A549 (cell line): ENCODE data around the gene ENOX2. TPM values are rescaled to one million over a fixed set of nuclear protein-coding genes. Genes with fewer than 3 reads are reported as not detected.
"Not testable (repeated sequence)": the region's sequence is repeated elsewhere in the genome, so short reads cannot be mapped to it uniquely, and the experiment has no call there.

Experiments
- ATAC-seq, 2 experiments: fragments of 200-7000 bp in 1 of 2; fragments of >200 bp in 1 of 2; cut with Nextera tagmentation in 1 of 2; cut with Tn5 transposase in 1 of 2; 3 replicates each; pipeline versions ENCODE4 v1.8.0 to v1.9.1; 2018 to 2020; ENCODE audit warnings: mild to moderate bottlenecking in 1 of 2, moderate library complexity in 1 of 2
- CTCF ChIA-PET: fragments of 300-600 bp; sonication (Branson Sonifier 250); formaldehyde crosslinking; extraction: SDS; loops from one replicate; lab custom pipeline; 2021; ENCODE audit warnings: antibody characterized with exemption, inconsistent platforms; lab: Yijun Ruan, JAX
- POLR2A ChIA-PET: fragments of 350-600 bp; formaldehyde crosslinking; extraction: SDS; loops from one replicate; lab custom pipeline; 2021; ENCODE audit warnings: antibody characterized with exemption, inconsistent platforms; lab: Yijun Ruan, JAX
- DNase-seq, 2 experiments: peaks; one replicate each; pipeline versions ENCODE4 v3.0.0 to v3.0.0-alpha.2; 2011 to 2016; ENCODE audit warnings: low read depth in 1 of 2, low spot score in 1 of 2
- FAIRE-seq: peaks from 2 replicates; lab custom pipeline; 2011; peaks lifted over from hg19 to GRCh38; lab: Jason Lieb, UNC
- H3K27ac ChIP-seq, 2 experiments: fragments of >200 bp; sonication (Bioruptor Twin); formaldehyde crosslinking; 3 replicates each; pipeline ENCODE4 v1.5.1; 2016 to 2017
- H3K4me1 ChIP-seq: fragments of >200 bp; sonication (Bioruptor Twin); formaldehyde crosslinking; 3 replicates; pipeline ENCODE4 v1.6.1; 2016
- H3K4me2 ChIP-seq: fragments of >200 bp; sonication (Bioruptor Twin); formaldehyde crosslinking; 3 replicates; pipeline ENCODE4 v1.6.1; 2016
- H3K4me3 ChIP-seq: fragments of >200 bp; sonication (Bioruptor Twin); formaldehyde crosslinking; 3 replicates; pipeline ENCODE4 v1.5.1; 2016
- H3K9me3 ChIP-seq: fragments of >200 bp; sonication (Bioruptor Twin); formaldehyde crosslinking; 3 replicates; pipeline ENCODE4 v1.6.1; 2016
- CBX8 ChIP-seq: fragments of 200-600 bp; sonication (generic); IDR thresholded peaks from 2 replicates; pipeline ENCODE4 v1.6.1; 2016
- EP300 ChIP-seq, 2 experiments: fragments of >200 bp; sonication (Bioruptor Twin); formaldehyde crosslinking; IDR thresholded peaks; 2 replicates in 1 of 2; 3 replicates in 1 of 2; pipeline ENCODE4 v1.6.1; 2016 to 2017
- ESRRA ChIP-seq: fragments of 150-350 bp; IDR thresholded peaks from 2 replicates; pipeline ENCODE4 v1.6.1; 2014; ENCODE audit warnings: mild to moderate bottlenecking, low read length, borderline replicate concordance
- FOSB ChIP-seq: fragments of 250-450 bp; sonication (Bioruptor Pico); IDR thresholded peaks from 2 replicates; pipeline ENCODE4 v1.5.0; 2020; ENCODE audit warnings: mild to moderate bottlenecking, moderate library complexity
- GATA3 ChIP-seq: IDR thresholded peaks from 2 replicates; pipeline ENCODE4 v1.6.1; 2012; ENCODE audit warnings: borderline replicate concordance
- HDAC2 ChIP-seq: fragments of 200-600 bp; sonication (generic); IDR thresholded peaks from 2 replicates; pipeline ENCODE4 v1.6.1; 2016
- MAFK ChIP-seq: fragments of 450-650 bp; IDR thresholded peaks from 2 replicates; pipeline ENCODE4 v1.6.1; 2014; ENCODE audit not compliant: partially characterized antibody
- POLR2A ChIP-seq: IDR thresholded peaks from 2 replicates; pipeline ENCODE4 v1.6.1; 2012; ENCODE audit warnings: mild to moderate bottlenecking, low read length
- POLR2AphosphoS2 ChIP-seq: conservative IDR thresholded peaks from 2 replicates; pipeline ENCODE4 v1.6.1; 2012; ENCODE audit warnings: low read length, improper control_type of control experiment, inconsistent platforms
- RARB ChIP-seq: fragments of 250-450 bp; sonication (Bioruptor Pico); IDR thresholded peaks from 2 replicates; pipeline ENCODE4 v1.8.0; 2021; ENCODE audit warnings: mild to moderate bottlenecking, moderate library complexity
- RCOR1 ChIP-seq: fragments of 150-350 bp; IDR thresholded peaks from 2 replicates; pipeline ENCODE4 v1.6.1; 2014; ENCODE audit warnings: antibody characterized with exemption, low read length, low read depth
- TFCP2L1 ChIP-seq: fragments of 250-450 bp; sonication (Bioruptor Pico); IDR thresholded peaks from 2 replicates; pipeline ENCODE4 v1.5.0; 2021; ENCODE audit warnings: mild to moderate bottlenecking
- WGBS: methylation state at CpG from one replicate; pipeline ENCODE4 v1.1.6; 2017; ENCODE audit errors: missing lambda C conversion rate; 5-methylcytosine and 5-hydroxymethylcytosine counted together
- polyA plus RNA-seq, 4 experiments: library from polyadenylated mRNA; depleted of rRNA in 3 of 4; stranded (reverse); fragments of >200 nt; fragmentation: RNase III in 1 of 4; extraction: RNeasy Plus Mini Kit Qiagen cat#74134 plus additional on column Dnase treatment in 1 of 4; gene quantifications; 2 replicates in 3 of 4; 3 replicates in 1 of 4; pipeline ENCODE4 v1.2.3, GENCODE V29; 2011 to 2017
- TF ChIP-seq, protein P1 (sequence below): fragments of 450-650 bp; IDR thresholded peaks from 2 replicates; pipeline ENCODE4 v1.6.1; 2014; ENCODE audit warnings: antibody characterized with exemption

Gene ENOX2
- polyA plus RNA-seq, 2 of the 4 experiments (the other 2 are of a cell fraction) = 10.3 to 35.5 TPM

DNA sequence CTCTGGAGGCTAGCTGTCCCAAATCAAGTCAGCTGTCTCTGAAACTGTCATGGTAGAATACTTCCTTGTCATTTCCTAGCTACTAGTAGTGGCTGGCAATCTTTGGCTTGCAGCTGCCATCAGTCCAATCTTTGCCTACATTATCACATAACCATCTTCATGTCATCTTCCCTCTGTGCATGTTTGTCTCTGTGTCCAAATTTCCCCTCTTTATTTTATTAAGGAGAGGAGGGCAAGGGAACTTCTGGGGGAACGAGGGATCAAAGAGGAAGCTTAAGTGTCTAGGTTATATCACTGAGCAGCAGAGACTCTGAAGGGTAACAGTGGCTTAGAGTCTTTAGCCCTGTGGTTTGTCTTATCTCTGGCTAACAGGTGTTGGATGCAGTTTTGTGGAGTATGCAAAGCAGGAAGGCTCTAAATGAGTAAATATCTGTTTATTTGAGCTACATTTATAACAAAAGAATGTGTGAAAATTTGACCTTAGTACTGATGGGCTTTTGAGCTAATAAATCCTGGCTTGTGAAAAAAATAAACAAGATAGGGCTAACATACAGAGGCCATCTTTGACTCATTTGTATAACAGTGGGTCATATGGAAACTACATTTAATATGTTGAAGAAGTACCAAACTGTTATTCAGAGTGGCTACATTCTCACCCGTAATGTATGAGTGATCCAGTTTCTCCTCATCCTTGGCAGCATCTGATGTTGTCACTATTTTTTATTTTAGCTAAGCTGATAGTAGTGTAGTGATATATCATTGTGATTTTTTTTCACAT, 49.4 kb upstream of the ENOX2 start (continued):
- TF ChIP-seq TFCP2L1 = no peak
- no peak for TF ChIP-seq HDAC2
- no peak for TF ChIP-seq FOSB (CRISPR knock-in tag)
- no peak for TF ChIP-seq RARB (CRISPR knock-in tag)
- no peak for TF ChIP-seq CBX8
- TF ChIP-seq, protein P1, sequence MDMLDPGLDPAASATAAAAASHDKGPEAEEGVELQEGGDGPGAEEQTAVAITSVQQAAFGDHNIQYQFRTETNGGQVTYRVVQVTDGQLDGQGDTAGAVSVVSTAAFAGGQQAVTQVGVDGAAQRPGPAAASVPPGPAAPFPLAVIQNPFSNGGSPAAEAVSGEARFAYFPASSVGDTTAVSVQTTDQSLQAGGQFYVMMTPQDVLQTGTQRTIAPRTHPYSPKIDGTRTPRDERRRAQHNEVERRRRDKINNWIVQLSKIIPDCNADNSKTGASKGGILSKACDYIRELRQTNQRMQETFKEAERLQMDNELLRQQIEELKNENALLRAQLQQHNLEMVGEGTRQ = no peak
- no peak for TF ChIP-seq GATA3

DNA sequence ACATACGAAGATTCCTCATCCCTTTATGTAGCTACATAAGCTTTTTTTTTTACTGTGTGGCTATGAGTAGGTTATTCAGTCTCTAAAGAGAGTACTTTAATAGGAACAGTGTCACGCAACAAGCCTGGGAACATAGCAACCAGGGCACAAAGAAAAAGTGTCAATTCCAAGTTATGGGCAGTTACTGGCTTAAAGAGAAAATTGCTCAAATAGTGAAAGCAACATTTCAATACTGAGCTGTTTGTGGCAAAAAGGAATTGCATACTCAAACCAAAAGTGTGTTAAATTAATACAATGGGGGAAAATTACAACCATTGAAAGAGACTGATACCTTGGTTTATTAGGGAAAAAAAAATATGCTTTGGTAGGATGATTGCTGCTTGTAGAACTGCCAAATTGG, 41.2 kb upstream of the ENOX2 start:
- Histone ChIP-seq H3K4me3 (no peak overlapping the region), H3K4me2 (no peak overlapping the region), H3K9me3 (no peaks in the 10 kb centered on the region), H3K4me1 (no peaks in the 10 kb centered on the region)
- POLR2A ChIA-PET = interaction anchor here (0.6 kb wide), 1 partner anchor 646 kb away, joined by 3 read pairs; no protein-coding TSS in a partner anchor
- FAIRE-seq = no peak
- no peak for TF ChIP-seq ESRRA
- TF ChIP-seq, all 56 proteins: peak for 0
- 8% methylated on average over 2 of the region's 2 CpGs for WGBS
- H3K27ac ChIP-seq = no peak overlapping the region
- DNase-seq (no peak), ATAC-seq (no peak)
- CTCF ChIA-PET = interaction anchor here (1.3 to 1.8 kb wide), 2 partner anchors 27 to 733 kb away, joined by 3 to 4 read pairs; no protein-coding TSS in a partner anchor

DNA sequence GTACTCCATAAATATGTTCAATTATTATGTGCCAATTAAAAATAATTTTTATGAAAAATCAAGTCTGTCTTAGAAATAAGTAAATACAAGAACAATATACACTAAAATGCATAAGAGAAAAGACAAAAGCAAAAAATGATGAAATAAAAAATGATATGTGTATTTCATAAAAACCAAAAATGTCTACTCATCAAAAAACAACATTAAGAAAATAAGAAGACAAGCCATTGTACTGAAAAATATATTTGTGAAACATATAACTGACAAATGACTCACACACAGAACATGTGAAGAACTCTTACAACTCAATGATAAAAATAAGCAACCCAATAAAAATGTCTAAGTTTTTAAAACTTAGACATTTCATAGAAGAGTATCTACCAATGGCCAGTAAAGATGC, 34.1 kb upstream of the ENOX2 start:
- Histone ChIP-seq H3K4me2 (no peak overlapping the region), H3K27ac (no peak overlapping the region), H3K4me3 (no peak overlapping the region), H3K9me3 (no peaks in the 10 kb centered on the region), H3K4me1 (no peaks in the 10 kb centered on the region)
- ATAC-seq (no peak), FAIRE-seq (no peak), DNase-seq (no peak)
- TF ChIP-seq MAFK (peak; percentile 91), POLR2AphosphoS2 (no peak)
- ChIA-PET CTCF (no interaction called here), POLR2A (no interaction called here)

DNA sequence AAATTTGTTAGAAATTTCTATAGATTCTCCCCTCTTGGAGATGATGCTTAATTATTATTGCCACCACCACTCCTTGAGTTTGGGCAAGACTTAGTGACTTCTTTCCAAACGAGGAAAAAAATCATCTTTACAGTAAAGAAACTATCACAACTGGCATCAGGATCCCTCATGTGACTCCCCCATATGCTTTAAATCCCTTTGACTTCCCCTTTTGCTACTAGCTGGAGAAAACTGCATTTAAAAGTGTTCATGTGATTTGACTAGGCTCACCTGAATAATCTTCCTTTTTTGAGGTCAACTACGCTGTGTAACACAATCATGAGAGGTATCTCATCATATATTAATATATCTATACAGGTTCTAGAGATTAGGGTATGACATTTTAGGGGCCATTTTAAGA, 30.3 kb upstream of the ENOX2 start:
- ChIA-PET CTCF (no interaction called here), POLR2A (no interaction called here)
- DNase-seq (no peak), FAIRE-seq (no peak), ATAC-seq (no peak)
- 48% methylated on average over 2 of the region's 2 CpGs for WGBS
- no peak overlapping the region for H3K4me2 ChIP-seq
- H3K4me3 ChIP-seq = no peak overlapping the region
- TF ChIP-seq EP300 (IDR thresholded peaks at IDR 0.05) (no peak), GATA3 (no peak), RCOR1 (no peak), POLR2A (no peak)
- no peak overlapping the region for H3K27ac ChIP-seq
- no peaks in the 10 kb centered on the region for H3K4me1 ChIP-seq
- H3K9me3 ChIP-seq = no peaks in the 10 kb centered on the region

DNA sequence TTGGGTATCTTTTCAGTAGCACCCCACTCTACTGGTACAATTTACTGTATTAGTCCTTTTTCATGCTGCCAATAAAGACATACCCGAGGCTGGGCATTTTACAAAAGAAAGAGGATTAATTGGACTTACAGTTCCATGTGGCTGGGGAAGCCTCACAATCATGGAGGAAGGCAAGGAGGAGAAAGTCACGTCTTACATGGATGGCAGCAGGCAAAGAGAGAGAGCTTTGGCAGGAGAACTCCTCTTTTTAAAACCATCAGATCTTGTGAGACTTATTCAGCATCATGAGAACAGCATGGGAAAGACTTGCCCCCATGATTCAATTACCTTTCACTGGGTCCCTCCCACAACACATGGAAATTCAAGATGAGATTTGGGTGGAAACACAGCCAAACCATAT, 17.4 kb upstream of the ENOX2 start:
- FAIRE-seq, POLR2A ChIA-PET, H3K27ac ChIP-seq, H3K4me1 ChIP-seq, H3K9me3 ChIP-seq, ATAC-seq, H3K4me2 ChIP-seq, DNase-seq, H3K4me3 ChIP-seq: not testable (repeated sequence)
- 0% methylated on average over 2 of the region's 2 CpGs for WGBS
- CTCF ChIA-PET = interaction anchor here (1.0 kb wide), 1 partner anchor 527 kb away, joined by 3 read pairs; no protein-coding TSS in a partner anchor

DNA sequence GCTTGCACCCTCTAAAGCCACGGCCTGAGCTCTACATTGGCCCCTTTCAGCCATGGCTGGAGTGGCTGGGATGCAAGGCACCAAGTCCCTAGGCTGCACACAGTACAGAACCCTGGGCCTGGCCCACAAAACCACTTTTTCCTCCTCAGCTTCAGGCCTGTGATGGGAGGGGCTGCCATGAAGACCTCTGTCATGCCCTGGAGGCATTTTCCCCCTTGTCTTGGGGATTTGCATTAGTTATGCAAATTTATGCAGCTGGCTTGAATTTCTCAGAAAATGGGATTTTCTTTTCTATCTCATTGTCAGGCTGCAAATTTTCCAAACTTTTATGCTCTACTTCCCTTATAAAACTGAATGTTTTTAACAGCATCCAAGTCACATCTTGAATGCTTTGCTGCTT, 16.7 kb upstream of the ENOX2 start:
- FAIRE-seq, DNase-seq, H3K27ac ChIP-seq, H3K9me3 ChIP-seq, ATAC-seq, H3K4me2 ChIP-seq, POLR2A ChIA-PET, H3K4me1 ChIP-seq, H3K4me3 ChIP-seq: not testable (repeated sequence)
- CTCF ChIA-PET = interaction anchor here (1.0 to 3.5 kb wide), 2 partner anchors 369 to 526 kb away, joined by 3 to 13 read pairs; no protein-coding TSS in a partner anchor
- 0% methylated on average over 1 of the region's 1 CpG for WGBS

DNA sequence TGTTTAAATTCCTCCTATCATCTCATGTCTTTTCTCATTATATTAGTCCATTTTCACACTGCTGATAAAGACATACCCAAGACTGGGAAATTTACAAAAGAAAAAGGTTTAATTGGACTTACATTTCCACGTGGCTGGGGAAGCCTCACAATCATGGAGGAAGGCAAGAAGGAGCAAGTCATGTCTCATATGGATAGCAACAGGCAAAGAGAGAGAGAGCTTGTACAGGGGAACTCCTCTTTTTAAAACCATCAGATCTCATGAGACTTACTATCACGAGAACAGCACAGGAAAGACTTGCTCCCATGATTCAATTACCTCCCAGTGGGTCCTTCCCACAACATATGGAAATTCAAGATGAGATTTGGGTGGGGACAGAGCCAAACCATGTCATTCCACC, 15.5 kb upstream of the ENOX2 start:
- H3K27ac ChIP-seq, H3K9me3 ChIP-seq, H3K4me3 ChIP-seq, H3K4me2 ChIP-seq, ATAC-seq, POLR2A ChIA-PET, H3K4me1 ChIP-seq, FAIRE-seq, DNase-seq: not testable (repeated sequence)
- CTCF ChIA-PET = interaction anchor here (1.0 to 5.2 kb wide), 4 partner anchors 17 to 525 kb away, joined by 3 to 58 read pairs (median 9); no protein-coding TSS in a partner anchor
- 0% methylated on average over 2 of the region's 2 CpGs for WGBS
